ENCODE measurements around the gene FAM120AOS.

DNA sequence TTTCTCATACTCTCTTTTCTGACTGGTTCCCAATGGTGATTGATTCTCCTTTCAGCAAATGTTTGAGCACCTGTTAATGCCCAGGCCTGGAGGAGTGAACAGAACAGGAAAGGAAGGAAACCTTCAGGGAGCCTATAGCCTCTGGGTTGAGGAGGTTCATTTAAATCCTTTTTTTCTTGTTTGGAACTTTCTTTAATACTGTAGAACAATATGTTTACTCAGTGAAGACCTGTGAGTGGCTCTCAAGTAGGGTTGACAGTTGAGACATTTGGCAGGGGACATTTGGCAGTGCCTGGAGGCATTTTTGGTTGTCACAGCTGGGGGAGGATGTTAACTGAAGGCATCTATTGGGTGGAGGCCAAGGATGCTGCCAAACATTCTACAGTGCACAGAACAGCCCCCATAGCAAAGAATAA, 6.1 kb upstream of the FAM120AOS start:
- TF ChIP-seq SP1 (IDR thresholded peaks at IDR 0.05; ENCODE audit: low read depth, low read length): no peak
- TF ChIP-seq, protein P1, sequence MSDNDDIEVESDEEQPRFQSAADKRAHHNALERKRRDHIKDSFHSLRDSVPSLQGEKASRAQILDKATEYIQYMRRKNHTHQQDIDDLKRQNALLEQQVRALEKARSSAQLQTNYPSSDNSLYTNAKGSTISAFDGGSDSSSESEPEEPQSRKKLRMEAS (IDR thresholded peaks at IDR 0.05): no peak
- TF ChIP-seq RAD21 (IDR thresholded peaks at IDR 0.05 in 1 of 2, conservative IDR thresholded peaks at IDR 0.05 in 1 of 2; ENCODE audit: low read depth in 2 of 2, low read length in 2 of 2): no peak
- no peak for TF ChIP-seq ASH2L (IDR thresholded peaks at IDR 0.05; ENCODE audit: low read length)
- TF ChIP-seq, protein P2, sequence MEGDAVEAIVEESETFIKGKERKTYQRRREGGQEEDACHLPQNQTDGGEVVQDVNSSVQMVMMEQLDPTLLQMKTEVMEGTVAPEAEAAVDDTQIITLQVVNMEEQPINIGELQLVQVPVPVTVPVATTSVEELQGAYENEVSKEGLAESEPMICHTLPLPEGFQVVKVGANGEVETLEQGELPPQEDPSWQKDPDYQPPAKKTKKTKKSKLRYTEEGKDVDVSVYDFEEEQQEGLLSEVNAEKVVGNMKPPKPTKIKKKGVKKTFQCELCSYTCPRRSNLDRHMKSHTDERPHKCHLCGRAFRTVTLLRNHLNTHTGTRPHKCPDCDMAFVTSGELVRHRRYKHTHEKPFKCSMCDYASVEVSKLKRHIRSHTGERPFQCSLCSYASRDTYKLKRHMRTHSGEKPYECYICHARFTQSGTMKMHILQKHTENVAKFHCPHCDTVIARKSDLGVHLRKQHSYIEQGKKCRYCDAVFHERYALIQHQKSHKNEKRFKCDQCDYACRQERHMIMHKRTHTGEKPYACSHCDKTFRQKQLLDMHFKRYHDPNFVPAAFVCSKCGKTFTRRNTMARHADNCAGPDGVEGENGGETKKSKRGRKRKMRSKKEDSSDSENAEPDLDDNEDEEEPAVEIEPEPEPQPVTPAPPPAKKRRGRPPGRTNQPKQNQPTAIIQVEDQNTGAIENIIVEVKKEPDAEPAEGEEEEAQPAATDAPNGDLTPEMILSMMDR (IDR thresholded peaks at IDR 0.05; ENCODE audit: control extremely low read depth in 1 of 3, insufficient read depth in 1 of 3, low read depth in 1 of 3, low read length in 3 of 3): no peak
- TF ChIP-seq MAFK (IDR thresholded peaks at IDR 0.05; ENCODE audit: low read depth, low read length): no peak
- no peak for TF ChIP-seq POLR2AphosphoS5 (IDR thresholded peaks at IDR 0.05; ENCODE audit: low read depth, low read length)
- TF ChIP-seq POLR2A (IDR thresholded peaks at IDR 0.05; ENCODE audit: control extremely low read depth in 1 of 2, low read depth in 2 of 2, low read length in 2 of 2): no peak
